Cardiac muscle cell (in vitro differentiated cells and primary cell): ENCODE data around the gene HELZ2. TPM values are rescaled to one million over a fixed set of nuclear protein-coding genes. Genes with fewer than 3 reads are reported as not detected.

Experiments
- DNase-seq, 2 donors: peaks; one replicate each; pipeline versions ENCODE4 v3.0.0 to v3.0.0-alpha.2; 2010 to 2017; ENCODE audit warnings: low read depth in 1 of 2, low spot score in 1 of 2
- H3K27ac ChIP-seq: fragments of 200-600 bp; sonication (generic); 2 replicates; pipeline ENCODE4 v1.5.1; 2016
- H3K27me3 ChIP-seq: fragments of 200-600 bp; sonication (generic); 2 replicates; pipeline ENCODE4 v1.6.0; 2016; ENCODE audit warnings: control low read depth
- H3K36me3 ChIP-seq: fragments of 200-600 bp; sonication (generic); 2 replicates; pipeline ENCODE4 v1.5.1; 2016; ENCODE audit warnings: control low read depth
- H3K4me1 ChIP-seq: fragments of 200-600 bp; sonication (generic); 2 replicates; pipeline ENCODE4 v1.8.1; 2017; ENCODE audit warnings: low read depth, mild to moderate bottlenecking, mixed run types
- H3K4me3 ChIP-seq: fragments of 200-600 bp; sonication (generic); 2 replicates; pipeline ENCODE4 v1.5.1; 2016; ENCODE audit warnings: mild to moderate bottlenecking
- H3K9me3 ChIP-seq: fragments of 200-600 bp; sonication (generic); 2 replicates; pipeline ENCODE4 v1.5.1; 2017; ENCODE audit warnings: low read depth, mild to moderate bottlenecking, control low read depth
- CTCF ChIP-seq: IDR thresholded peaks from 2 replicates; pipeline ENCODE4 v1.5.1; 2012; ENCODE audit warnings: low read depth, mild to moderate bottlenecking, low read length
- polyA plus RNA-seq: library from polyadenylated mRNA; unstranded; fragments of >200 nt; fragmentation: Nextera tagmentation; extraction: Ambion mirVana; gene quantifications from 2 replicates; pipeline ENCODE4 v1.2.1, GENCODE V29; 2016
- total RNA-seq: library from RNA; depleted of rRNA; stranded (reverse); fragments of >200 nt; gene quantifications from 2 replicates; pipeline ENCODE4 v1.2.3, GENCODE V29; 2016

The HELZ2 gene
- total RNA-seq = 8.7 and 14.3 TPM in 2 replicates
- polyA plus RNA-seq = 1.4 and 1.7 TPM in 2 replicates

GRCh38 chr20:63574156-63574828 lies at the start of gene HELZ2:
Gene HELZ2 (minus strand): TSS chr20:63574239. CDS start chr20:63572385, 1,854 bp downstream.
- H3K27me3 ChIP-seq = no peaks in the 10 kb centered on the region
- H3K9me3 ChIP-seq = no peaks in the 10 kb centered on the region
- H3K4me3 ChIP-seq = peak within 1 kb of the TSS; percentile 59
- H3K36me3 ChIP-seq = no peaks in the 10 kb centered on the region
- no peak within 1 kb of the TSS for H3K27ac ChIP-seq
- DNase-seq = peak; percentile 67 to 78
- H3K4me1 ChIP-seq = no peaks in the 10 kb centered on the region
- no peak for TF ChIP-seq CTCF

- DNase-seq = no peak
- no peak for TF ChIP-seq CTCF
Measured at GRCh38 chr20:63622732-63623131, 48.7 kb upstream of the HELZ2 start.

GRCh38 chr20:63622096-63622495 lies 48.1 kb upstream of the HELZ2 start:
- Histone ChIP-seq H3K4me1 (no peaks in the 10 kb centered on the region), H3K9me3 (no peaks in the 10 kb centered on the region), H3K27me3 (no peaks in the 10 kb centered on the region), H3K4me3 (no peak overlapping the region), H3K27ac (no peak overlapping the region), H3K36me3 (no peaks in the 10 kb centered on the region)
- no peak for TF ChIP-seq CTCF
- DNase-seq = no peak

More at GRCh38 chr20:63622732-63623131, 48.7 kb upstream of the HELZ2 start:
- Histone ChIP-seq H3K9me3 (no peaks in the 10 kb centered on the region), H3K27ac (no peak overlapping the region), H3K4me1 (peaks cover 1% of the 10 kb centered on the region), H3K4me3 (no peak overlapping the region), H3K27me3 (no peaks in the 10 kb centered on the region), H3K36me3 (no peaks in the 10 kb centered on the region)

GRCh38 chr20:63620991-63621390 lies 47.0 kb upstream of the HELZ2 start:
- no peak for TF ChIP-seq CTCF
- Histone ChIP-seq H3K9me3 (no peaks in the 10 kb centered on the region), H3K36me3 (no peaks in the 10 kb centered on the region), H3K4me1 (no peaks in the 10 kb centered on the region), H3K27ac (no peak overlapping the region), H3K4me3 (no peak overlapping the region), H3K27me3 (no peaks in the 10 kb centered on the region)
- DNase-seq = no peak

GRCh38 chr20:63619505-63619904 lies 45.5 kb upstream of the HELZ2 start:
- no peak overlapping the region for H3K4me3 ChIP-seq
- H3K27ac ChIP-seq = no peak overlapping the region
- DNase-seq = no peak

More at GRCh38 chr20:63619505-63619904, 45.5 kb upstream of the HELZ2 start:
- Histone ChIP-seq H3K9me3 (no peaks in the 10 kb centered on the region), H3K36me3 (no peaks in the 10 kb centered on the region), H3K4me1 (no peaks in the 10 kb centered on the region), H3K27me3 (no peaks in the 10 kb centered on the region)
- TF ChIP-seq CTCF = no peak
